ENCODE data around the gene PHRF1. TPM values are rescaled to one million over a fixed set of nuclear protein-coding genes. Genes with fewer than 3 reads are reported as not detected.

PHRF1 gene
- total RNA-seq, 1 experiment from 2014 or later = 48.9 TPM

GRCh38 chr11:544817-545166 is 31.5 kb upstream of the PHRF1 start:
- no peaks in the 10 kb centered on the region for H3K23me2 ChIP-seq (ENCODE audit: insufficient read length, low read depth, low read length, poor library complexity, severe bottlenecking)
- no peak overlapping the region for H2BK5ac ChIP-seq (ENCODE audit: insufficient read length, low read length)
- H3K56ac ChIP-seq (ENCODE audit: insufficient read length, low read depth, low read length) = no peak overlapping the region
- no peak overlapping the region for H2BK20ac ChIP-seq (ENCODE audit: low read depth, low read length, poor library complexity, severe bottlenecking)
- H4K8ac ChIP-seq (replicated peaks; ENCODE audit: insufficient read length, low read depth, low read length) = no peak overlapping the region
- no peak overlapping the region for H3K27ac ChIP-seq (ENCODE audit: insufficient read length, low read depth, low read length)
- H3K4me1 Mint-ChIP-seq = peaks cover 3 to 5% of the 10 kb centered on the region in 2 experiments; a peak in 2 of 4 replicates
- H3K4ac ChIP-seq (ENCODE audit: low read depth, low read length) = no peak overlapping the region
- H3K18ac ChIP-seq (ENCODE audit: insufficient read length, low read depth, low read length) = no peak overlapping the region
- H2BK120ac ChIP-seq (ENCODE audit: low read depth, low read length, poor library complexity, severe bottlenecking) = no peak overlapping the region
- H4K91ac ChIP-seq (ENCODE audit: insufficient read length, low read depth, low read length) = no peak overlapping the region
- no peaks in the 10 kb centered on the region for H4K20me1 ChIP-seq (ENCODE audit: control insufficient read depth, insufficient read depth, insufficient read length)
- no peak overlapping the region for H2AK5ac ChIP-seq (ENCODE audit: insufficient read length, low read length)
- TF ChIP-seq, protein P1, sequence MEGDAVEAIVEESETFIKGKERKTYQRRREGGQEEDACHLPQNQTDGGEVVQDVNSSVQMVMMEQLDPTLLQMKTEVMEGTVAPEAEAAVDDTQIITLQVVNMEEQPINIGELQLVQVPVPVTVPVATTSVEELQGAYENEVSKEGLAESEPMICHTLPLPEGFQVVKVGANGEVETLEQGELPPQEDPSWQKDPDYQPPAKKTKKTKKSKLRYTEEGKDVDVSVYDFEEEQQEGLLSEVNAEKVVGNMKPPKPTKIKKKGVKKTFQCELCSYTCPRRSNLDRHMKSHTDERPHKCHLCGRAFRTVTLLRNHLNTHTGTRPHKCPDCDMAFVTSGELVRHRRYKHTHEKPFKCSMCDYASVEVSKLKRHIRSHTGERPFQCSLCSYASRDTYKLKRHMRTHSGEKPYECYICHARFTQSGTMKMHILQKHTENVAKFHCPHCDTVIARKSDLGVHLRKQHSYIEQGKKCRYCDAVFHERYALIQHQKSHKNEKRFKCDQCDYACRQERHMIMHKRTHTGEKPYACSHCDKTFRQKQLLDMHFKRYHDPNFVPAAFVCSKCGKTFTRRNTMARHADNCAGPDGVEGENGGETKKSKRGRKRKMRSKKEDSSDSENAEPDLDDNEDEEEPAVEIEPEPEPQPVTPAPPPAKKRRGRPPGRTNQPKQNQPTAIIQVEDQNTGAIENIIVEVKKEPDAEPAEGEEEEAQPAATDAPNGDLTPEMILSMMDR (conservative IDR thresholded peaks at IDR 0.05) = no peak
- H3K9me3 ChIP-seq (ENCODE audit: control insufficient read depth, low read depth, low read length) = no peaks in the 10 kb centered on the region
- H3T11ph ChIP-seq (ENCODE audit: low read length) = no peak overlapping the region
- H4K5ac ChIP-seq (ENCODE audit: insufficient read length, low read depth, low read length) = no peak overlapping the region
- peaks cover 3% of the 10 kb centered on the region; the same call in 1 of the 2 replicates for H3K27me3 Mint-ChIP-seq (ENCODE audit: low read depth)
- no CpG with 5 or more reads among the region's 5 CpGs for WGBS (ENCODE audit: extremely low coverage, insufficient read length, low lambda C conversion rate)
- no peak overlapping the region for H3K14ac ChIP-seq (ENCODE audit: insufficient read depth, low read length)
- H3K36me3 Mint-ChIP-seq (ENCODE audit: insufficient read depth in 1 of 3, low read depth in 3 of 3) = peaks cover 2 to 7% (median 5%) of the 10 kb centered on the region in 3 experiments; a peak in 5 of 7 replicates
- H2BK12ac ChIP-seq (ENCODE audit: insufficient read length, low read depth, low read length) = no peak overlapping the region
- H3K79me2 ChIP-seq (ENCODE audit: insufficient read depth, low read length) = no peaks in the 10 kb centered on the region
- DNase-seq = no peak
- H3K27ac Mint-ChIP-seq = no peak overlapping the region
- H2AFZ ChIP-seq (ENCODE audit: low read length) = no peak overlapping the region
- H3K23ac ChIP-seq (ENCODE audit: insufficient read length, low read depth, low read length) = no peak overlapping the region
- H3K4me1 ChIP-seq (ENCODE audit: insufficient read depth, low read length) = no peaks in the 10 kb centered on the region
- no peaks in the 10 kb centered on the region for H3K27me3 ChIP-seq (ENCODE audit: insufficient read depth, low read length)
- no peak overlapping the region for H2BK15ac ChIP-seq (ENCODE audit: low read depth, low read length)
- H3K79me1 ChIP-seq (ENCODE audit: insufficient read depth, low read depth, low read length, poor library complexity, severe bottlenecking) = no peaks in the 10 kb centered on the region
- no peak overlapping the region for H3K4me3 Mint-ChIP-seq
- H3K9me3 Mint-ChIP-seq = peaks cover 0 to 2% of the 10 kb centered on the region in 2 experiments; a peak in 2 of 5 replicates
- no peak overlapping the region for H3K4me2 ChIP-seq (ENCODE audit: insufficient read depth, insufficient read length, low read length)
- H3K9ac ChIP-seq (ENCODE audit: extremely low read depth, insufficient read length, low read length) = no peak overlapping the region
